HepG2 (cell line): ENCODE results near the gene AGPAT3. TPM values are rescaled to one million over a fixed set of nuclear protein-coding genes. Genes with fewer than 3 reads are reported as not detected.

Source experiments
- ATAC-seq: fragments of 200-7000 bp; cut with Tn5 transposase; 3 replicates; pipeline ENCODE4 v1.9.1; 2020; ENCODE audit warnings: mild to moderate bottlenecking, moderate library complexity
- BruUV-seq: library from RNA; stranded (reverse); fragments of 400-500 nt; replicated peaks from 2 replicates; lab custom pipeline; 2021; lab: Mats Ljungman, UMichigan
- CTCF ChIA-PET: fragments of 300-600 bp; formaldehyde crosslinking; extraction: SDS; loops from one replicate; lab custom pipeline; 2021; ENCODE audit warnings: low total read pairs, inconsistent platforms, low intra/inter-chr PET ratio; lab: Yijun Ruan, JAX
- POLR2A ChIA-PET: fragments of 350-600 bp; sonication (Branson Sonifier 250); formaldehyde crosslinking; loops from one replicate; lab custom pipeline; 2020; ENCODE audit warnings: antibody characterized with exemption, inconsistent platforms; lab: Yijun Ruan, JAX
- DNase-seq: peaks from one replicate; pipeline ENCODE4 v3.0.0-alpha.2; 2015; ENCODE audit warnings: low spot score
- FAIRE-seq: peaks from 3 replicates; lab custom pipeline; 2011; peaks lifted over from hg19 to GRCh38; lab: Jason Lieb, UNC
- H2AFZ ChIP-seq: one replicate; pipeline ENCODE4 v1.6.1; 2011; ENCODE audit warnings: low read length, inconsistent platforms
- H3K27ac ChIP-seq: fragments of 300-600 bp; 3 replicates; pipeline ENCODE4 v1.8.0; 2011; ENCODE audit warnings: mixed run types, mild to moderate bottlenecking, mixed read lengths, low read length, inconsistent platforms; ENCODE audit not compliant: insufficient read depth; ENCODE audit errors: extremely low read length
- H3K27me3 ChIP-seq, 2 experiments: fragments of 200-600 bp in 1 of 2; 2 replicates in 1 of 2; 3 replicates in 1 of 2; pipeline versions ENCODE4 v1.6.0 to v1.8.0; 2011; ENCODE audit warnings: low read length in 2 of 2, mild to moderate bottlenecking in 2 of 2, moderate library complexity in 2 of 2, inconsistent platforms in 1 of 2; ENCODE audit not compliant: insufficient read depth in 2 of 2, control insufficient read depth in 1 of 2
- H3K36me3 ChIP-seq, 2 experiments: fragments of 200-600 bp in 1 of 2; replicated peaks in 1 of 2; 2 replicates in 1 of 2; 3 replicates in 1 of 2; pipeline versions ENCODE4 v1.5.1 to v1.8.0; 2011; ENCODE audit warnings: low read length in 2 of 2, inconsistent platforms in 1 of 2; ENCODE audit not compliant: insufficient read depth in 2 of 2, control insufficient read depth in 1 of 2
- H3K4me1 ChIP-seq: 2 replicates; pipeline ENCODE4 v1.5.1; 2012; ENCODE audit warnings: low read length, inconsistent platforms; ENCODE audit not compliant: insufficient read depth
- H3K4me2 ChIP-seq: 2 replicates; pipeline ENCODE4 v1.6.0; 2011; ENCODE audit warnings: low read depth, low read length, inconsistent platforms
- H3K4me3 ChIP-seq, 3 experiments: fragments of 200-600 bp in 1 of 3; sonication (generic), shearing (Covaris generic) in 1 of 3; replicated peaks in 1 of 3; 2 replicates each; pipeline ENCODE4 v1.5.1; 2011 to 2016; ENCODE audit warnings: low read length in 3 of 3, inconsistent platforms in 2 of 3, low read depth in 2 of 3, mild to moderate bottlenecking in 2 of 3, control low read depth in 1 of 3, mixed read lengths in 1 of 3; ENCODE audit not compliant: insufficient read depth in 1 of 3
- H3K79me2 ChIP-seq: one replicate; pipeline ENCODE4 v1.6.1; 2011; ENCODE audit warnings: low read length, inconsistent platforms; ENCODE audit not compliant: insufficient read depth
- H3K9ac ChIP-seq: 2 replicates; pipeline ENCODE4 v1.6.0; 2011; ENCODE audit warnings: mild to moderate bottlenecking, low read depth, low read length, inconsistent platforms; ENCODE audit not compliant: insufficient read depth
- H3K9me3 ChIP-seq: 2 replicates; pipeline ENCODE4 v1.5.1; 2012; ENCODE audit warnings: mild to moderate bottlenecking, low read length
- H4K20me1 ChIP-seq: 2 replicates; pipeline ENCODE4 v1.6.0; 2011; ENCODE audit warnings: inconsistent platforms, mild to moderate bottlenecking, low read length, moderate library complexity; ENCODE audit not compliant: insufficient read depth
- CBX2 ChIP-seq, 2 experiments: fragments of 200-600 bp in 1 of 2; sonication (generic); formaldehyde crosslinking in 1 of 2; IDR thresholded peaks; 2 replicates each; pipeline versions ENCODE4 v1.7.0 to v1.8.1; 2018 to 2022; ENCODE audit warnings: low read depth in 2 of 2, low read length in 1 of 2, mild to moderate bottlenecking in 1 of 2, missing genetic modification reagents in 1 of 2
- GPBP1L1 ChIP-seq: sonication (generic); formaldehyde crosslinking; IDR thresholded peaks from 2 replicates; pipeline ENCODE4 v1.5.0; 2020; ENCODE audit warnings: mild to moderate bottlenecking, missing genetic modification reagents
- NFYB ChIP-seq: sonication (generic); formaldehyde crosslinking; IDR thresholded peaks from 2 replicates; pipeline ENCODE4 v1.4.0; 2020; ENCODE audit warnings: missing genetic modification reagents
- PITX1 ChIP-seq: sonication (generic); formaldehyde crosslinking; IDR thresholded peaks from 2 replicates; pipeline ENCODE4 v1.5.1; 2020; ENCODE audit warnings: mild to moderate bottlenecking, missing genetic modification reagents
- ZBTB38 ChIP-seq: sonication (generic); formaldehyde crosslinking; IDR thresholded peaks from 2 replicates; pipeline ENCODE4 v1.5.1; 2020; ENCODE audit warnings: mild to moderate bottlenecking, missing genetic modification reagents
- ZNF20 ChIP-seq: sonication (generic); formaldehyde crosslinking; IDR thresholded peaks from 2 replicates; pipeline ENCODE4 v1.4.0; 2020; ENCODE audit warnings: mild to moderate bottlenecking, moderate library complexity, missing genetic modification reagents
- ZNF589 ChIP-seq: sonication (generic); formaldehyde crosslinking; conservative IDR thresholded peaks from 2 replicates; pipeline ENCODE4 v1.8.0; 2022; ENCODE audit warnings: mild to moderate bottlenecking, moderate library complexity, missing genetic modification reagents
- WGBS: methylation state at CpG from one replicate; pipeline ENCODE4 v1.1.6; 2017; ENCODE audit warnings: low lambda C conversion rate; 5-methylcytosine and 5-hydroxymethylcytosine counted together
- in situ Hi-C: cut with HindIII; loops from 2 replicates; pipeline ENCODE4 v1.10.0; 2017; ENCODE audit warnings: low pct_unique_long_range_greater_than_20kb; ENCODE audit not compliant: extremely low pct_ligation_motif_present
- intact Hi-C: fragments of 100-400 bp; cut with micrococcal nuclease; formaldehyde crosslinking; loops from one replicate; pipeline ENCODE4 v1.10.0; 2022; ENCODE audit not compliant: unreplicated experiment
- polyA plus RNA-seq, 8 experiments: library from polyadenylated mRNA; depleted of rRNA in 3 of 8; stranded (reverse) in 7 of 8; unstranded in 1 of 8; fragments of >200 nt; fragmentation: Illumina TruSeq in 4 of 8; extraction: Trizol in 4 of 8; gene quantifications; 2 replicates each; pipeline versions ENCODE4 v1.2.1 to v1.2.3, GENCODE V29; 2011 to 2016; ENCODE audit warnings: low read depth in 4 of 8, missing spikeins in 1 of 8, mixed read lengths in 1 of 8; ENCODE audit not compliant: insufficient read depth in 1 of 8
- total RNA-seq, 5 experiments: library from RNA; depleted of rRNA; stranded (reverse); fragments of >200 nt; fragmentation: Illumina TruSeq; extraction: Trizol; gene quantifications; 2 replicates each; pipeline ENCODE4 v1.2.3, GENCODE V29; 2016; ENCODE audit warnings: low read depth in 1 of 5

Gene AGPAT3
- total and polyA plus RNA-seq, 2 of the 13 experiments (the other 11 are each of a cell fraction or from before 2014, with no cell fraction given), result 32.2 to 54.4 TPM

GRCh38 chr21:43903451-43904091, 38.5 kb downstream of the AGPAT3 start:
- Histone ChIP-seq H3K4me3 (no peak overlapping the region), H4K20me1 (0 out of 2 replicates have a peak, but pooled peaks cover 4% of the 10 kb centered on the region), H3K9me3 (no peaks in the 10 kb centered on the region), H3K79me2 (peaks cover 43% of the 10 kb centered on the region), H3K36me3 (peaks cover 7 to 45% of the 10 kb centered on the region in 2 experiments)
- FAIRE-seq, result no peak
- peak; percentile 68 for TF ChIP-seq ZBTB38 (CRISPR knock-in tag)
- TF ChIP-seq ZNF589 (CRISPR knock-in tag), result no peak
- TF ChIP-seq, all 625 proteins: peak for 1
- POLR2A ChIA-PET, result no interaction called here
- no peak overlapping the region for H2AFZ ChIP-seq
- intact Hi-C loops, result no loop called here
- no peak for ATAC-seq
- CTCF ChIA-PET, result no interaction called here
- no peak overlapping the region for H3K4me2 ChIP-seq
- 97% methylated on average over 21 of the region's 26 CpGs for WGBS
- no peak overlapping the region for H3K9ac ChIP-seq
- BruUV-seq, result no TSS peak
- 0 out of 2 replicates have a peak, but pooled peaks cover 3% of the 10 kb centered on the region for H3K4me1 ChIP-seq
- in situ Hi-C loops, result no loop called here
- DNase-seq, result no peak
- H3K27ac ChIP-seq, result no peak overlapping the region
- H3K27me3 ChIP-seq, result no peaks in the 10 kb centered on the region

GRCh38 chr21:43904331-43904781, 39.3 kb downstream of the AGPAT3 start:
- Histone ChIP-seq H3K27ac (no peak overlapping the region), H3K27me3 (no peaks in the 10 kb centered on the region), H3K79me2 (peaks cover 41% of the 10 kb centered on the region), H2AFZ (no peak overlapping the region), H3K36me3 (peaks cover 7 to 40% of the 10 kb centered on the region in 2 experiments), H3K4me2 (no peak overlapping the region), H3K4me3 (no peak overlapping the region), H3K9me3 (no peaks in the 10 kb centered on the region), H4K20me1 (0 out of 2 replicates have a peak, but pooled peaks cover 4% of the 10 kb centered on the region), H3K9ac (no peak overlapping the region), H3K4me1 (peaks cover 11% of the 10 kb centered on the region)
- no peak for ATAC-seq
- no TSS peak for BruUV-seq
- in situ Hi-C loops (no loop called here), intact Hi-C loops (no loop called here)
- no peak for FAIRE-seq
- POLR2A ChIA-PET, result no interaction called here
- CTCF ChIA-PET, result no interaction called here
- TF ChIP-seq NFYB (CRISPR knock-in tag), result no peak
- no peak for TF ChIP-seq ZNF20 (CRISPR knock-in tag)
- no peak for TF ChIP-seq GPBP1L1 (CRISPR knock-in tag)
- no peak for TF ChIP-seq CBX2 (IDR thresholded peaks at IDR 0.05; ENCODE audit: low read depth, low read length)
- TF ChIP-seq CBX2 (CRISPR knock-in tag; IDR thresholded peaks at IDR 0.05; ENCODE audit: low read depth), result no peak
- no peak for TF ChIP-seq PITX1
- no peak for DNase-seq
- WGBS, result 100% methylated on average over 2 of the region's 14 CpGs
